Measurements from ENCODE around the gene COLGALT1.

The COLGALT1 gene

DNA sequence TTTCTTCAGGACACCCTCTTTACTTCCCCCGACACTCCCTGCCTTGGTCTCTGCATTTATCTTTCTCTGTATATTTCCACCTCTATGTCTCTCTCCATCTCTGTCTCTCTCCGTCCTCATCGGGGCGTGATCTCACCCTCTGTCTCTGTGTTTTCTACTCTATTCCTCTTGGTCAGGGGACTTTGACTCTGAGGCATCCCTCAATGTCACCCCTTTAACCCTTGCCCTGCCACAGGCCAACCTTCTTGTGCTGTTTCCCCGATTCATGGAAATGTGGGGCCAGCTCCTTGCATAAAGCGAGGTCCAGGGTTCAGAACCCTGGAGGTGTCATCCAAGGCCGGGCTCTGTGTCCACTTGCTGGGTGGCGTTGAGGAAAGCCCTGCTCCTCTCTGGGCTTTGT, 46.8 kb downstream of the COLGALT1 start:
- DNase-seq: no peak

DNA sequence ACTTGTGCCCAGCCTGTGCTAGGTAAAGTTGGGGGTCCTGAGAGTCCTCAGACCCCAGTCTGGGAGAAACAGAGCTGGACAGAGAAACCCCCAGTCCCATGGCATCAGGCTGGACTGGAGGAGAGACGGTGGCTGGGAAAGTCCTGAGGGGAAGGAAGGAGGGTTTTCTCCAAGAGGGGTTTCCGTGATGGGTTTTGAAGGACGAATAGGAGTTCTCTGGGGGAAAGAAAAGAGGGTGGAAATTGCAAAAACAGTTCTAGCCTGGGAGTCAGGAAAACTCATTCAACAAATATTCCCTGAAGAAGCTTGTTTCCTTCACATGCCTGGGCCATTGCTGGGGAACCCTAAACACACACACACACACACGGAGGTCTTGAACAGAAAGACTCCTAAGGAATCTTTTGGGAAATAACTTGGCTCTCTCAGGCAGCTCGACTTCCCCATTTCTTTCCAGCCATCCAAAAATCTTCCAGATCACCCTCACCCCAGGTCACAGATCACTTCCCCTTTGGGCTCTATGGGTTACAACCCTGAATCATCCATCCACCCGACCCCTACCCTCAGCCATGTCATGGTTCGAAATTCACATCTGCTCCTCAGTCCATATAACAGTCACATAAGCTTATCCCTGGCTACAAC, 47.5 kb downstream of the COLGALT1 start:
- DNase-seq: no peak

DNA sequence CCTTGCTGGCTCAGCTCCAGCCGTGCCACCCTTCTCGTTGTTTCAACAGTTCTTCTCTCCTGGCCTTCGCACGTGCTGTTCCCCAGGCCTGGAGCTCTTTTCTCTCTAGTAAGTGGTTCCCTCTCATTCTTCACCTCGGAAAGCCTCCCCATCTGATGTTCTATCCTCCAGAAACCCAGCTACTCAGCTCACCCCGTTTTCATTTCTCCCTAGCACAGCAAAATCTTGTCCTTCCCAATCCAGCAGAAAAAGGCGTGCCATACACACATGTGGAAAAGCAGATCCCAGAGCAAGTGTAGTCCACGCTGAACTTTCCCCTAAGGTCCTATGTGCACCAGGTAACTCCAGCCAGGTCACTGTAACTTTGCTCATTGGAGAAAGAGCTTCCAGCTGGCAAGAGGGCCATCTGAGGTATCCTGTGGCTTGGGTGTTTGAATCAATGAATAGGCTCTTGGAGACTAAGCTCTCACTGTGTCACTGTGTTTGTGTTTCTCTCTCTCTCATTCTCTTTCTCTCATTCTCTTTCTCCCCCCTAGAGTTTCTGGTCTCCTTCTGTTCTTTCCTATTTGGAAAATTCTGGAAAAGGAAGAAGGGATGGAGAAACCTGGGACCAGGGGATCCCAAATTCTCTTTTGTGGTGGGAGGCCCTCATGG, 49.0 kb downstream of the COLGALT1 start:
- no peak for DNase-seq

DNA sequence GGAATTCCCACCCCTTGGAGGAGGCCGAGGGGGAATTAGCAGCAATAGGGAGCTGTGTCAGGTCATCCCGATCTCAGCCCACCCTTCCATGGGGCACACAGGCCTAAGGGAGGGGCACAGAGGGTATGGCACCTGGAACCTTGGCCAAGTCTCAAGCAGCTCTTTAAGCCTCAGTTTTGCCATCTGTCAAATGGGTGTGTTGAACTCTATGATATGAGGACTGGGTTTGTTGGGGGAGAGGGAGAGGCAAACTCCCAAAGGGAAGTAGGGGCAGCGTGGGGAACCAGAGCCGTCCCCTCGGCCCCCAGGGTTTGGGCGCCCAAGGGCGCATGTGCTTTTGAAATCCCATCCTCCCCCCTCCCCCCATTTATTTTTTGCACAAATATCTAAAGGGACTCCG, 49.7 kb downstream of the COLGALT1 start:
- DNase-seq: no peak

DNA sequence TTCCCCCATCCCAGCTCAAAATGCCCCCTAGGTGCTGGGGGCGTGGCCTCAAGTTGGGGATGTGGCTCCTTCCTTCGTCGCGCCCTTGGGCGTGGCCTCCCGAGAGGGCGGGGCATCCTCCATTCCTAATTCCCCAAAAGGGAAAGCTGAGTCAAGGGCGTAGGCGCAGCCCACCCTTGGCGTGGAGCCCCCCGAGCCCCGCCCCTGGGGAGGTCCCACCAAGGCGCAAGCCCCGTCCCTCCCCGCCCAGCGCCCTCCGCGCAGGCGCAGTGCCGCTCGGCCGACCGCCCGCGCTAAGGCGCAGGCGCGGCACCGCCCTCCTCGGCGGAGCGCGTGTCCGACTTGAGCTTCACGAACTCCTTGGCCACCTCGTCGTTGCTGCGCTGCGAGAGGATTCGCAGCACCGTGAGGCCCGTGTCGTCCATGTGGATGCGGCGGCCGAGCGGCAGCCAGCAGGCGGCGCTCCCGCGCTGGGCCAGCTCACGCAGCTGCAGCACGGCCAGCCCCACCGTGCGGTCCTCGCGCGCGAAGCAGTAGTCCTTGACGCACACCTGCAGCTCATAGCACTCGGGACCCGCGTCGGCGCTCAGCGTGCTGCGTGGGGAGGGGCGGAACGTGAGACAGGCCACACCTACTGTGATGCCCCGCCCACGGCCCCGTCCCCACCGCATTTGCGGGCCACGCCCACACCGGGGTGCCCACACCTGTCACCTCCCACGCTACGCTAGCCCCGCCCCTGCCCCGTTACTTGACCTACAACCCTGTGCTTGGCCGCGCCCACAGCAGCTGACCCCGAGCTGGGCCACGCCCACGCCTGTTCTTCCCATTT, 50.5 kb downstream of the COLGALT1 start:
- peak; percentile 73 for DNase-seq

DNA sequence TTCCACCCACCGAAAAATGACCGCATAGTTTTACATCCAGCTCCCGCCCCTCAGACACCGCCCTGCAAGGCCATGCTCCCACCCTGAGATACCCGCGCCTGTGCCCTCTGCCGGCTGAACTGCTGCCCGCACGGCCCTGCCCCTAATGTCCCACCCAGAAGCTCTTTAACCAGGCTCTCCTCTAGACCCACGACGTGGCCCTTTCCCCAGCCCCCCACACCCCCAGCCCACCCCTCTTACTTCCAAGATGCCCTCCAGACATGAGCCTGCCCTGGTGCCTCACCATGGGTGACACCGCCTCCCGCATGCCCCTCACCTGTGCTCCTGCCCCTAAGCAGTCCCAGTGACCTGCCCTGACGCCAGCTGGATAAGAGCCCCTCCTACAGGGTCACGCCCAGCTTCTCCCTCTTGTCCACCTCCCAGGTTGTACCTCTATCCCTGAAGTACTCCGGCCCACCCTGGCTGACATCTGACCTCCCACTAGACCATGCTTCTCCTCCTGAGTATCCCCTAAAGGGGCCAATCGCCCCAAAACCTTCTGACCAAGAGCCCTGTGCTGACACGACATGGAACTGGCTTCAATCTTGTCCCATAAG, 51.2 kb downstream of the COLGALT1 start:
- DNase-seq: no peak

DNA sequence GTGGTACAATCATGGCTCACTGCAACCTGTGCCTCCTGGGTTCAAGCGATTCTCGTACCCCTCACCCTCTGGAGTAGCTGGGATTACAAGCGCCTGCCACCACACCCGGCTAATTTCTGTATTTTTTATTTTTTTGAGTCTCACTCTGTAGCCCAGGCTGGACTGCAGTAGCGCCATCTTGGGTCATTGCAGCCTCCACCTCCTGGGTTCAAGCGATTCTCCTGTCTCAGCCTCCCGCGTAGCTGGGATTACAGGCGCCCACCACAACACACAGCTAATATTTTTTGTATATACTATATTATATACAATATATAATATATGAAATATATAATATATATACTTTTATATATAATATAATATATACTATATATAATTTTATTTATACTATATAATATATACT, 52.5 kb downstream of the COLGALT1 start:
- no peak for DNase-seq

DNA sequence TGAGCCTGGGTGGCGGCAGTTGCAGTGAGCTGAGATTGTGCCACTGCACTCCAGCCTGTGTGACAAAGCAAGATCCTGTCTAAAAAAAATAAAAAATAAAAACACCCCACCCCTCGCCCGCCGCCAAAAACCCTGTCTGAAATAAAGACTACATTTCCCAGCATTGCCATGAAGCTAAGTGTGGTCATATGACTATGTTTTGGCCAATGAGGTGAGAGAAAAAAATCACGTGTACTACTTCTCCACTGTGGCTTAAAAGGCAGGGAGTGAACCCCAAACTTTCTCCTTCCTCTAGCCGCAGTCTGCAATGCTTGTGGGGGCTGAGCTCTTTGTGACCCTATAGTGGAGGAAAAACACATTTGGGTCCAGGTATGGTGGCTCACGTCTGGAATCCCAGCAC, 54.9 kb downstream of the COLGALT1 start:
- peak; percentile 5 for DNase-seq

DNA sequence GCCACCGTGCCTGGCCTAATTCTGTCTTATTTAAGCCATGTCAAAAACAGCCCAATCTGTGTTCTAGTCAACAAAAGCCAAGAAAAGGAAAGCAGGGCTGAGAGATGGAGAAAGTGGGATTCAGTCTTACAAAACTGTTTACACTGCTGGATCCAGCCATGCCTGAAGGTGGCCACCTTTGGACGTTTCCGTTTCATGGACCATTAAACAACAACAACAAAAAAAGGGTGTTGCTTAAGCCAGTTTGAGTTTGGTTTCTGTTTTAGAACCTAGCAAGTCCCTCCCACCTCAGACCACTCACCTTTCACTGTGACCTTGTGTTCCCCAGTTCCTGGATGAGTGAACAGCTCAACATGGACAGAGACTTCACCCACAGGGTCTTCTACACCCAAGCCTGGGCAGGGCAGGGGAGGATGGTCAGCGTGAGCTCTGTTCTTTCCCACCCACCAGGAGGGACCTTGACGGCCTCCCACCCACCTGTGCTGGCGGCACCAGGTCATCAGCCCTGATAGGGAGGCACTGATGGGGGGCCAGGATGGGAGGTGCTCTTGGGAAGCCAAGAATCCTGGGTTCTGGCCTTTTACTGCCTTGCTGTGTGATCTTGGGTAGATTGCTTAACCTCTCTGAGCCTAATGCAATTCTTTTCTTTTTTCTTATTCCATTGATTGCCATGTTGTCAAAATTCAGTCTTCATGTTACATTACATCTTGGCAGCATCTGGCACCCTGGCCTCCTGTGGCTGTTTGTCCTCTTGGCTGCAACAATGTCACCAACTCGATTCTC, 56.2 kb downstream of the COLGALT1 start:
- no peak for DNase-seq

DNA sequence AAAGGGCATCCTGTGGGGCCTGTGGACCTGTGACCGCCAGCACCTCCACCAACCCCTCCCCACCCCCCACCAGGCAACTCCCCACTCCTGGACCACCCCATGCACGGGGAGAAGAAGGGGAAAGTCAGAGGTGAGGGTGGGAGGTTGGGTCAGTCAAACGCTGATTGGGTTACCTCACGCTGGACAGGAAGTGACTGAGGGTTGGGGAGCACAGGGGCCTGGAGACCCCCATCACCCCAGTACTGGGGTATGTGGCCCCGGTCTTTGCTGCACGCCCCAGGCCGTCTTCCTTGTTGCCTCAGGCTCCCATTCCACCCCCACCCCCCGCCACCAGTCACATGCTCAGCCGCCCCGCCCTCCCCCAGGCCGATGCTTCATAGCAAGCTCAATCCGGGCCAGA, 59.0 kb downstream of the COLGALT1 start:
- no peak for DNase-seq

DNA sequence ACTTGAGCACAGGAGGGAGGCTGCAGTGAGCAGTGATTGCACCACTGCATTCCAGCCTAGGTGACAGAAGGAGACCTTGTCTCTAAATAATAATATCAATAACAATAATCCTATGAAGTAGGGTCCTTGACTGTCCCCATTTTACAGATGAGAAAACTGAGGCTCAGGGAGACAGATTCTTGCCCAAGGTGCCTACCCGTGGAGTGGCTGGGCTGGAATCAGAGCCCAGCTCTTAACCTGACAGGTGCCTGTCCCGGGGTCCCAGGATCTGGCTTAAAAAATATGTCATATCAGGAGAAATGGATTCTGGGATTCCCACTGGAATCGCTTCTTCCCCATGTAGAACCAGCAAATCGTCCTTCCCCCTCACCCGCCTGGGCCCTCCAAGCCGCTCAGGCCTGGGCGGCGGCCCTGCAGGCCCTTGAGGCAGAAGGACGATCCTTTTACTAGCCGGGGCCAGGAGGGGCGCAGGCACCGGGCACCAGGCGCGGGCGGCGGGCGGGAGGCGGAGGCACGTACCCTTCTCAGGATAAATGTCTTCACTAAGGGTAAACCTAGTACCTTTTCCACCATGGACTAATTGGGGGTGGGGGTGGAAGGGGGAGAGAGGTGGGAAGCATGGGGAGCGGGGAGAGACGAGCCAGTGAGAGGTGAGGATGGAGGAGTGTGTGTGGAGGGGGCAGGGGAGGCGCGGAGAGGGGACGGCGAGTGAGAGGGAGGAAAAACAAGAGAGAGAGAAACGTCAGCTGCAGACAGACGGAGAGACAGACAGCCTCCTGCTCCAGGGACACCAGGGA, 60.6 kb downstream of the COLGALT1 start:
- DNase-seq: no peak

DNA sequence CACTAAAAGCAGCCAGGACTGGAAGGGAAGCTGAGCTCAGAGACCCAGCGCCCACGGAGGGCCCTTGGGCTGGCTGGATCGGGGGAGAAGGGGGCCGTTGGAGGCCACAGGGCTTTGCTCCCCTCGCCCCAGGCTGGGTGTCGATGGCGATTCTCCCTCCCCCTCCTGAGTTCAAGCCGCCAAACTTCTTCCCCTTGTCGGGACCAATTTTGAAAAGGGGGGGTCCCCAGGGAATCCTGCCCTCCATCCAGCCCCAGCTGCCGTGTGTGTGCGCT, 61.2 kb downstream of the COLGALT1 start:
- DNase-seq: no peak

DNA sequence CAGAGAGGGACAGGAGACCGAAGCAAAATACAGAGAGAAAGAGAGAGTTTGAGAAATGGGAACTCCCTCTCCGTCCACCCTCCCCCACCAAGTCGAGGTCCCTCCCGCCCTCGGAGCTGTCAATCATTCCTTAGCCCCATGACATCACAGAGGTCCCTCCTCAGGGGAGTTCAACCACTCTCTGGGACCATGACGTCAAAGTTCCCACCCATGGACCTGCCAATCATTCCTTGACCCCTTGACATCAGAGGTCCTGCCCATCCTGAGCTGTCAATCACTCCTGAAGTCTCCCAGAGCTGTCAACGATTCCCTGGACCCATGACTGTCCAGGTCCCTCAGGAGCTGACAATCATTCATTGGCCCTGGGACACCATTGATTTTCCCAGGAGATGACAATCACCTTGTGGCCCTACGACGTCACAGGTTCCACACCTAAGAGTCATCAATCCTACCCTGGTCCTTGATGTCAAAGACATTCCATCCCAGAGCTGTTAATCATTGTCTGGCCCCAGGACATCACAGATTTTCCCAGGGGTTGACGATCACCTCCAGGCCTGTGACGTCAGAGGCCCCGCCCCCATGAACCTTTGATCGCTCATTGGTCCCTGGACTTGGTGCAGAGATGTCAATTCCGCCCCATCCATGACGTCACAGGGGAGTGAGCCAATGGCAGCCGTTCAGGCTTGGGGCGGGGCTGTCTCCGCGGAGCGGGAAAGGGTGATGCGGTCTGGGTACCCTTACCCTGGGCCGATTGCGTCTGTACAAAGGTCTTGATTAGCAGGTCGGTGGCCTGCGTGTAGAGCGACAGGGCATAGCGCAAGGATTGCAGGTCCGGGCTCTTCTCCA, 61.7 kb downstream of the COLGALT1 start:
- no peak for DNase-seq

DNA sequence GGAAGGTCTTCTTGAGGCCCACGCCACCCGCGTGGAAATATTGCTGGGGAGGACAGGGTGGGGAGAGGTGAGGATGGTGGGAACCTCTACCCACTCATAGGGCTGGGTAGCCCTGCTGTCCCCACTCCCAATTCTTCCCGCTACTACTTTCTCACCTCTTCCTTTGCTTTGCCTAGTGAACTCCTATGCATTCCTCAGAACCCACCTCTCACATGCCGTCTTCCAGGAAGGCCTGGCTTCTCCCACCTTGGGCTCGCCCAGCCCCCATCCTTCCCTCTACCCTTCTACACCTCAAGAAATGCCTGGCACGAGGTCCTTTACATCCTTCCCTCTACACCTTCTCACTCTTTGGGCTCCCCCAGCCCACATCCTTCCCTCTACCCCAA, 62.4 kb downstream of the COLGALT1 start:
- DNase-seq: no peak

DNA sequence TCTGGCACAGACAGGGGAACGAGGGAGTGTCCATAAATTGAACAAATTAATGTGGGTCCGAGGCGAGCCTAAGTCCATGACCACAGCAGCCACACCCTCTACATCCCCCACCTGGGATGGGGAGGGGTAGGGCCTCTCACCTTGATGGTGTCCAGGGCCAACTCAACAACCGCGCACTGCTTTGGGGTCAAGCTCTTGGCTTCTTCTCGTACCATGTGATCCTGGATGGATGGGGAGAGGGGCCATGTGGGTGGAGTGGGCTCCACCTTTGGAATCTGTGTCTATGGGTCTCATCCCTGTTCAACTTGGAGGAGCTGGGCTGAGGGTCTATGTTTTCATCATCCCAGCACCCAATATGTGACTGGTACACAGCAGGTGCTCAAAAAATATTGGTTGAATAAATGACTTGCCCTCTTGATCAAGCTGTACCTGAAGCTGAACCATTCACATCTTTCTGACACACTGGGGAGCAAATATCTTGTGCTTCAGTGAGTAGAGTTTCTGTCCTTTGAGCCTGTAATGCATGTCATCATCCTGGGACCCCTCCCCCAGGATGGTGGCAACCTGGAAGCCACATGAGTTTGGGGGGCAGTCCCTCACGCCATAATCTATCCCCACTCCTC, 62.9 kb downstream of the COLGALT1 start:
- DNase-seq: no peak

DNA sequence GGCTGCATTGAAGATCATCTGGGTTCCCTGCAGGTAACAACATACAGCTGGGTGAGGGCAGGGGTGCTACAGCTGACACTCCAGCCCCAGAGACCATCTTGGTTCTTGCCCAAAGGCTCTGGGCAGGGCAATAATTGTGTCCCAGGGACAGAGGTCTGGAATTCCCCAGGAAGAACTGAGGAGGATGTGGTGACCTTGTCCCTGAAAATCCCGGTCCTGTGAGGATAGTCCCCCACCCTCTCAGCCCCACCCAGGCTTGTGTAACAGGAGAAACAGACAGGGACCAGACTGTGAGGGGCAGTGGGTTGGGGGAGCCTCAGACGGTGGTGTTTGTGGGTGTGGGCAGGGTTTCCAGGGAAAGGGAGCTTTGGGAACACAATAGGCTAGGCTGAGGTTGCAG, 63.5 kb downstream of the COLGALT1 start:
- DNase-seq: no peak

DNA sequence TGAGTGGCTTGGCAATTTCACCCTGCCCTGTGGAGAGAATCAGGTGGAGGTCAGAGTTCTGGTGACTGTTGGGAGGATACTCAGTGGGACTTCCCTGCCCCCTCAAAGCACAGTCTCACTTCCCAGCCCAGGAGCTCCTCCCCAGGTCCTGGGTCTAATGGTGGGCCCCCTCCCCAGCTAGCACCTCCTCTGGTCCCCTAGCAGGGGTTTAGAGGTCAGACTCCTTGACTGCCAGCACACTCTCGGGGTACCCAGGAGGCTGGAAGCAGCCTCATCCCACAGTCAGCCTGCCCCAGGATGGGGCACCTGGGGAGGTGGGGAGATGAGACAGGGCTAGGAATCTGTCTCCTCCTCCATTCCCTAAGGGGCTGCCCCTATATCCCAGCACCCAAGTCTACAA, 65.2 kb downstream of the COLGALT1 start:
- DNase-seq: no peak

DNA sequence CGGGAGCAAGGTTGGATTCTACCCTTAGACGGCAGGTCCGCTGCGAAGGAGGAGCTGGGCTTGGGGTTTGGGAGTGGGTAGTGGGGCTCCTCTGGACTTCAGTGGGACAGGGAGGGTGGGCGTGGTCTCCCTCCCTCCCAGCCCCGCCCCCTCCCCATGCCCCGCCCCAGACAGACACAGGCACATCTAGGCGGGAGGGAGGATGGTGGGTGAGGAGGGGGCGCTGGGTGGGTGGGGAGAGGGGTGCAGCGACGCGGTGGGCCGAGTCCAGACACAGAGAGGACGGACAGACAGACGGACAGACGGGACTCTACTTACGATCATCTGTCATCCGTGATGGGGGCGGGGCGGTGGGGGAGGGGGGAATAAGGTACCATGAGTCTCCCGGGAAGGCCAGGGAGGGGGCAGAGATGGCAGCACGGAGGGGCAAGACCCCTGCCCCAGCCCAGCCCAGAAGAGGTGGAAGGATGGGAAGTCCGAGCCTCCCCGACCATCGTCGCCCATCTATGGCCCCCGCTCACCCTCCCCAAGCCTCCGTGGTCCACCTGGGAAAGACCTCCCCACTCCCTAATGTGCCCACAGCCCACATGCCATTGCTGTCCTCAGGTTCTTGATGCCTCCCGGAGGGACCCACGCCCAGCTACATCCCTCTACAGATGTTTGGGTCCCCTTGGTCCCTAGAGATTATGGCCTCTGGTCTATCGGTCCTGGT, 67.9 kb downstream of the COLGALT1 start:
- no peak for DNase-seq

DNA sequence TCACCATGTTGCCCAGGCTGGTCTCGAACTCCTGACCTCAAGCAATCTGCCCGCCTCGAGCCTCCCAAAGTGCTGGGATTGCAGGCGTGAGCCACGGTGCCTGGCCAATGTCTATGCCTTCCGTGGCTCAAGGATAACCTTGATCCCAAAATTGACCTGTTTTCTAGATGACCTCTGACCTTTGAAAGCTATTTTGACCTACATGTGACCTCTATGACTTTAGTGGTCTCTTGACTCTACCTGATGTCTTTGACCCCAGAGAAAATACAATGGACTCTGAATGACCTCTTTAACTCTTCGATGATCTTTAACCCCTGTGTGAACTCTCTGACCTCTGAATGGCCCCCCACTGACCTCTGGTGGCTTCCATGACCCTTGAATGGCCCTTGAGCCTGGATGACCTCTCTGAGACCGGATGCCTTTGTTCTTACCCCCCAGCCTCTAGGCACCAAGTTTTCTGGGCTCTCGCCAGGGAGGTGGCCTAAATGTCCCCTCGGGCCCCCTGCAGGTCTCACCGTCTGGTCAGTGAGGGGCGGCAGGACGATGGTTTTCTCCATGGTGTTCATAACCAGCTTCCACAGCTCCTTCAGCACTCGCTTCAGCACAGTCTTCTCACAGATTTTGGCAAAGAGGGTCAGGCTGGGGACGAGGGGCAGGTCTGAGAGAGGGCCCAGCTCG, 69.0 kb downstream of the COLGALT1 start:
- no peak for DNase-seq

DNA sequence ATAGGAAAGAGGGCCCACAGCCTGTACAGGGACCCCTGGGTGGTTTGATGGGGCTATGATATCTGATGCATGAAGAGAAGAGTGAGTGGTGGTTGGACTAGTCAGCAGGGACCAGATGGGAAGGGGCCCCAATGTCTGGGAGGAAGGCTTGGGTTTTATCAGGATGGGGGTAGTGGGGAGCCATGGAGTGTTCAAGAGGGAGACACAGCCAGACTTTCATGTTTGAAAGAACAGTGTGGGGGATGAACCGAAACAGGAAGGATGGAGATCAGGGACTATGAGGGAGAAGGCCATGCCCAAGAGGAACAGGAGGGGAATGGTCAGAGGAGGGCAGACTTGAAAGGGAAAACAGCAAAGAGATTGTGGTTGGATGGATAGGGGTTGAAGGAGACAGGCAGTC, 69.6 kb downstream of the COLGALT1 start:
- DNase-seq: no peak
